DND-41 (cell line): Measurements from ENCODE around the gene TSSK2.

Experiments
- ATAC-seq: fragments of 200-7000 bp; cut with Tn5 transposase; 3 replicates; pipeline ENCODE4 v1.9.1; 2021; ENCODE audit warnings: low read depth; ENCODE audit not compliant: insufficient read depth
- DNase-seq: peaks from one replicate; pipeline ENCODE4 v3.0.0-alpha.2; 2020
- H2AFZ ChIP-seq: 2 replicates; pipeline ENCODE4 v1.6.0; 2012; ENCODE audit warnings: low read depth, low read length
- H3K27ac ChIP-seq: 2 replicates; pipeline ENCODE4 v1.5.1; 2012; ENCODE audit warnings: low read length, inconsistent platforms
- H3K27me3 ChIP-seq: fragments of 200-600 bp; sonication (generic); 2 replicates; pipeline ENCODE4 v1.6.0; 2012; ENCODE audit warnings: low read length, mild to moderate bottlenecking, inconsistent platforms; ENCODE audit not compliant: insufficient read depth, poor library complexity
- H3K36me3 ChIP-seq: 2 replicates; pipeline ENCODE4 v1.5.1; 2012; ENCODE audit warnings: low read length, inconsistent platforms; ENCODE audit not compliant: insufficient read depth
- H3K4me1 ChIP-seq: 2 replicates; pipeline ENCODE4 v1.5.1; 2012; ENCODE audit warnings: mild to moderate bottlenecking, low read length; ENCODE audit not compliant: insufficient read depth
- H3K4me2 ChIP-seq: 2 replicates; pipeline ENCODE4 v1.6.0; 2012; ENCODE audit warnings: mild to moderate bottlenecking, moderate library complexity, low read length, inconsistent platforms; ENCODE audit not compliant: insufficient read depth
- H3K4me3 ChIP-seq, 2 experiments: fragments of 200-600 bp in 1 of 2; shearing (Covaris generic) in 1 of 2; 2 replicates each; pipeline ENCODE4 v1.5.1; 2012 to 2016; ENCODE audit warnings: inconsistent platforms in 2 of 2, low read length in 2 of 2, mild to moderate bottlenecking in 2 of 2, low read depth in 1 of 2, moderate library complexity in 1 of 2
- H3K79me2 ChIP-seq: 2 replicates; pipeline ENCODE4 v1.6.0; 2012; ENCODE audit warnings: low read length, inconsistent platforms; ENCODE audit not compliant: insufficient read depth
- H3K9ac ChIP-seq: 2 replicates; pipeline ENCODE4 v1.6.0; 2012; ENCODE audit warnings: low read depth, mild to moderate bottlenecking, inconsistent platforms, low read length, moderate library complexity
- H3K9me3 ChIP-seq: 2 replicates; pipeline ENCODE4 v1.5.1; 2012; ENCODE audit warnings: low read length, moderate library complexity, mild to moderate bottlenecking, inconsistent platforms; ENCODE audit not compliant: insufficient read depth, severe bottlenecking
- H4K20me1 ChIP-seq: 2 replicates; pipeline ENCODE4 v1.6.0; 2012; ENCODE audit warnings: low read length; ENCODE audit not compliant: insufficient read depth
- EZH2 ChIP-seq: IDR thresholded peaks from 3 replicates; pipeline ENCODE4 v1.6.1; 2012; ENCODE audit warnings: borderline replicate concordance, low read depth, mild to moderate bottlenecking, moderate library complexity, low read length, inconsistent platforms; ENCODE audit not compliant: severe bottlenecking
- TF ChIP-seq, protein P1 (sequence below): IDR thresholded peaks from 2 replicates; pipeline ENCODE4 v1.5.1; 2012; ENCODE audit warnings: borderline replicate concordance, low read length, moderate library complexity, mild to moderate bottlenecking; ENCODE audit not compliant: poor library complexity, severe bottlenecking; ENCODE audit errors: extremely low read depth

The TSSK2 gene

DNA sequence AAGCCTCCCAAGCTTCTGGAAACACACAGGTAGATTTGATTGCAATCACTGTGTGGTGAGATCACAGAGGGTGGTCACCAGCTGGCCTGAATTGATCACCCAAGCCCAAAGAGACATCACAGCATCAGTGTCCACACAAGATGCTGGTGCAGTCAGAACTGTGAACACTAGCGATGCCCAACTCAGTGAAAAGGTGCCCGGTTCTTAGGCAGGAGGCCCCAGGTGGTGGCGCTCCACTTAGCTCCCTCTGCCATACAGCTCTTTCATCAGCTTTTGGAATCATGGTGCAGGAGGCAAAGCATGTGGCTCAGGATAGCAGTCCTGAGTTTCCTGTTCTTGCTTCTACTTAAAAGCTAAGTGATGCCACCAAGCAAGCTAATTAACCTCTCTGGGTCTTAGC lies 20.0 kb upstream of the TSSK2 start:
- DNase-seq (no peak), ATAC-seq (no peak)
- TF ChIP-seq, protein P1, sequence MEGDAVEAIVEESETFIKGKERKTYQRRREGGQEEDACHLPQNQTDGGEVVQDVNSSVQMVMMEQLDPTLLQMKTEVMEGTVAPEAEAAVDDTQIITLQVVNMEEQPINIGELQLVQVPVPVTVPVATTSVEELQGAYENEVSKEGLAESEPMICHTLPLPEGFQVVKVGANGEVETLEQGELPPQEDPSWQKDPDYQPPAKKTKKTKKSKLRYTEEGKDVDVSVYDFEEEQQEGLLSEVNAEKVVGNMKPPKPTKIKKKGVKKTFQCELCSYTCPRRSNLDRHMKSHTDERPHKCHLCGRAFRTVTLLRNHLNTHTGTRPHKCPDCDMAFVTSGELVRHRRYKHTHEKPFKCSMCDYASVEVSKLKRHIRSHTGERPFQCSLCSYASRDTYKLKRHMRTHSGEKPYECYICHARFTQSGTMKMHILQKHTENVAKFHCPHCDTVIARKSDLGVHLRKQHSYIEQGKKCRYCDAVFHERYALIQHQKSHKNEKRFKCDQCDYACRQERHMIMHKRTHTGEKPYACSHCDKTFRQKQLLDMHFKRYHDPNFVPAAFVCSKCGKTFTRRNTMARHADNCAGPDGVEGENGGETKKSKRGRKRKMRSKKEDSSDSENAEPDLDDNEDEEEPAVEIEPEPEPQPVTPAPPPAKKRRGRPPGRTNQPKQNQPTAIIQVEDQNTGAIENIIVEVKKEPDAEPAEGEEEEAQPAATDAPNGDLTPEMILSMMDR: peak; percentile 29
- no peak for TF ChIP-seq EZH2
- Histone ChIP-seq H3K4me1 (peaks cover 35% of the 10 kb centered on the region), H3K27ac (peak overlapping the region; percentile 32; the same call in 1 of the 2 replicates), H3K9ac (no peak overlapping the region), H3K4me2 (peak overlapping the region; percentile 64; the same call in 1 of the 2 replicates), H3K4me3 (no peak overlapping the region), H3K36me3 (peaks cover 12% of the 10 kb centered on the region), H3K27me3 (no peaks in the 10 kb centered on the region), H3K79me2 (peaks cover 94% of the 10 kb centered on the region), H3K9me3 (no peaks in the 10 kb centered on the region), H4K20me1 (peaks cover 72% of the 10 kb centered on the region), H2AFZ (no peak overlapping the region)

DNA sequence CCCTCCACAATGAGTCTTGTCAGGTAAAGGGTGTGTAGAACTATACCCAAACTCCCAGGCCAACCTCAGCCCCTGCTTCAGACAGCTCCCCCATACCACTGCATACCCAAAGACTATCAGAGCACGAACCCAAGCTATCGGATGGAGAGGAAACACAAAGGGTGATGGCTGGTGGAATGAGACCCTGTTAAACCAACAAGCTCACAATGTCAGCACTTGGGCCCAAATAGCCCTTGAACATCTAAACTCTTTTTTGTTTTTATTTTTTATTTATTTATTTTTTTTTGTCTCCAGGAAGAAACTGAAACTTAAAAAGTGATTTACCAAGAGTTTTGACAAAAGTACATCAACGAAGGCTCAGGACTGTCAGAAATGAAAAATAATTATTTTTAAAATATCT lies 19.5 kb upstream of the TSSK2 start:
- no peak for ATAC-seq
- peaks cover 94% of the 10 kb centered on the region for H3K79me2 ChIP-seq
- H4K20me1 ChIP-seq: peaks cover 72% of the 10 kb centered on the region
- H2AFZ ChIP-seq: no peak overlapping the region
- TF ChIP-seq, protein P1: no peak
- TF ChIP-seq EZH2: no peak
- H3K4me1 ChIP-seq: peaks cover 35% of the 10 kb centered on the region
- no peak overlapping the region for H3K4me2 ChIP-seq
- no peak overlapping the region for H3K27ac ChIP-seq
- H3K9ac ChIP-seq: no peak overlapping the region
- DNase-seq: no peak
- no peak overlapping the region for H3K4me3 ChIP-seq
- H3K36me3 ChIP-seq: peaks cover 11% of the 10 kb centered on the region
- no peaks in the 10 kb centered on the region for H3K27me3 ChIP-seq
- H3K9me3 ChIP-seq: no peaks in the 10 kb centered on the region

DNA sequence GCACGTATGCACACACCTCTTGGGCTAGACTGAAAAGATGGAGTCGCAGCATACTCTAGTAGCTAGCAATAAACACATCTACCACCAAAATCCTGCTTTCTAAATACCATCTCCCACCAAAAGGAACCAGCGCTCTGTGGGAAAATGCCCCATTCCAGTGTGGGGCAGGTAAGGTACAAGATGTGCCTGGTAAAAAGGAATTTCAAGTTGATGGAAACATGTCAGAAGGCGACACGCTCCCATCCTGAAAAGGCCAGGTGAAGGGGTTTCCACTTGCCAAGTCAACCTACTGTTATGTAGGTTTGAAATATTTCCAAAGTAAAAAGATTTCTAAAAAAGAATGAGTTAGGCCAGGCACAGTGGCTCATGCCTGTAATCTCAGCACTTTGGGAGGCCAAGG lies 17.7 kb upstream of the TSSK2 start:
- Histone ChIP-seq H4K20me1 (peaks cover 71% of the 10 kb centered on the region), H3K27ac (no peak overlapping the region)
- ATAC-seq: no peak

More for the DNA sequence above, 17.7 kb upstream of the TSSK2 start:
- Histone ChIP-seq H3K4me2 (no peak overlapping the region), H3K36me3 (peaks cover 24% of the 10 kb centered on the region), H3K4me1 (peaks cover 39% of the 10 kb centered on the region), H3K9ac (no peak overlapping the region), H3K27me3 (no peaks in the 10 kb centered on the region), H2AFZ (no peak overlapping the region), H3K9me3 (no peaks in the 10 kb centered on the region), H3K4me3 (no peak overlapping the region), H3K79me2 (peaks cover 94% of the 10 kb centered on the region)
- TF ChIP-seq, protein P1: no peak
- no peak for TF ChIP-seq EZH2
- DNase-seq: no peak
